Stimulated activated CD8-positive, alpha-beta memory T cell treated with anti-CD3 and anti-CD28 coated beads, Interleukin-4, amount 100 ng/mL, for 1 hour (primary cell): ENCODE results near the gene SYNPR.

Experiments
- DNase-seq, 2 donors: peaks; one replicate each; pipeline ENCODE4 v3.0.0-alpha.2; 2020; ENCODE audit warnings: low read depth in 2 of 2, low spot score in 1 of 2

SYNPR gene

DNA sequence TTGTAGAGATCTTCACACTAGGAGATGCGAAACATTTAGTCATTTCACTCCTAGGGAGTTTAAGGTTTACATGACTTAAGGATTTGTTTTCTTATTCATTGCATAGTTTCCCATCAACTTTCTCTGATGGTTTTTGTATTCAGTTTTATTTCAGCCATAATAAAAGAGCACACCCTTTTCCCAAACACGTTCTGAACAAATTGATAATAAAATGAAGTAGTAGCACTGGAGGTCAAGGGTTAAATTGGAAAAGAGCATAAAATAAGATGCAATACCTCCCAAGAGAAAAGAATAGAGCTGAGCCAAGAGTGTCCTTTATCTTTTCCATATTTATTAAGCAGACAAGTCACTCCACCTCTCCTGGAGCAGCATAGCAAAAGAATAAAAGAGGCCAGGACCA lies 104.9 kb downstream of the SYNPR start:
- no peak for DNase-seq

DNA sequence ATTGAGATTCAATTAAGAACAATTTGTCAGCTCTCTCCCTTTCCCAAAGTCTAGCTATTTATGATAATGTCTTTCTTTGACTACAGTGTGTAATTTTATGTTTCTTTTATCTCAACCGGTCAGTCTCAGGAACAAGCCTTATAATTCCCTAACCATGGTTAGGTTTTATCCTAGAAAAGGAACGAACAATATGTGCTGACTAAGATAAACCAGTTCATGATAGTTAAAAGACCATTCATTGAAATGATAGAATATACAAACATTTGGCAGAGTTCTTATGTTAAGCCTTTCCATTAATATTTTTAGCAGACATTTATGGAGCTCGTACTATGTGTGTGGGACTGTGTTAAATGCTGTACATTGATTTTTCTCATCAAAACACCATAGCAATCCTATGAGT lies 106.3 kb downstream of the SYNPR start:
- DNase-seq: no peak

DNA sequence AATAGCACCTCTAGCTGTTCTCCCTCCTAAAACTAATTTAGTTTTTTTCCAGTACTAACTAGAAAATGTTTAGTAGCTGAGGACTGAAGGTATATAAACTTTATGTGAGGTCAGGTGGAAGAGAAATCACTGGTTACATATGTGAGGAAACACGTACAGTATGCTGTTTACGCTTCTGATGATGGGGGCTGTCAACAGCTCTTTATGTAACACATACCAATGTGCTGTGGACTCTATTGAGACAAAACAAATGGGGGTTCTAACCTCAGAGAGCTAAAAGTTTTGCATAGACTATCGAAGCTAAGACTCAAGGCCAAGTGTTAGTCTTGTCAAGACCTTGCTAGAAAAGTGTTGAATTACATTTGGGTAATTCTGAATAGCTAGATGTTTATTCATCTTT lies 107.5 kb downstream of the SYNPR start:
- no peak for DNase-seq

DNA sequence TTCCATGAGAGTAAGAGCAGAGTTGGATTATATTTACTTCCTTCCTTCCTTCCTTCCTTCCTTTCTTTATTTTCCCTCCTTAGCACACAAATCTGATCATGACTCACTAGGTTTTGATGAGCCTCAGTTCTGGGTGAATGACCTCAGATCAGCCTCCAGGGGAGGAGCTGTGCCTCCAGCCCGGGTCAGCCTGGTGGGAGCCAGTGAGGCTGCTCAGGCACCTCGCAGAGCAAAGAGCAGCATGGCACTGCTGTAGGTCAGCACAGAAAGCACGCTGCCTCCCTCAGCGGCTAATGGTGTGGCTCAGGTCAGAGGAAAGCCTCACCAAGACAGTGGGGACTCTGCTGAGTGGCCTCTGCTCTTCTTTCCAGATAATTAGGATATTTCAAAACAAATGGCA lies 108.5 kb downstream of the SYNPR start:
- no peak for DNase-seq

DNA sequence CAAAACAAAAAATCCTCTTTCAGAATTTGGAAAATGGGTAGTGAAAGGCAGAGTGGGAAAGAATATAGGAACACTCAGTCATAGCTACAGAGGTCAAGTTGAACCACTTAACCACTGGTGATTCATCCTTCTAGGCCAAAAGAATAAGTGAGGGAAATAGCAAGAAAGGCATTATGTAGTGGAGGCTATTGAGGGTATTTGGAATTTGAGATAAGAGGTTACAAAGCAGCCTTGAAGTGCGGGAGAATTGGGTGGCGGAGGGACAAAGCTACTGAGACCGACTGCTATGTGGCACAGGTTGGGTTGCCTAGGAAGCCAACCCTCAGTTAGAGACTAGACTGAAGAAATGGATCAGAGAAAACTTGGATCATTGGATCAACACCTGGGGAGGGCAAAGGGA lies 109.5 kb downstream of the SYNPR start:
- no peak for DNase-seq

DNA sequence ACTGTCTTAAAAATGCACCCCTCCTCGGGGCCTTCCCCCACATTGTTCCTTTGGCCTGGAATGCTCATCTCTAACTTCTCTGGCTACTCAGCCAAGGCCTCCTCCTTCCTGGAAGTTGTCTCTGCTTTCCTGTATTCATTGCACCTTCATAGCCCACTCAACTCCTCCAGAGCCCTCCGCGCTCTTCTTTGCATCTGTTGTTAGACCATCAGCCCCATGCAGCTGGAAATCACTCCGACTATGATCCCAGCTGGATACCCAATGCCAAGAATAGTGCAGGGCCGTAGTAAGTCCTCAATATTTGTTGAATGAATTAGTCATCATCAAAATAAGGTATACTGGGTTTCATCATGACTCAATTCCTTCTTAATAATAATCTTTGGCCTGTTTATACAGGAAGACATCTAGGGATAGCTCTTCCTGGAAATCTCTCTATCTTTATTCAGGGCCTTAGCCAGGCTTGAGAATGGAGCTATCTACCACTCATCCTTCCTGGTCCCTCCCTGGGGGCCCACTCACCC lies 112.7 kb downstream of the SYNPR start:
- DNase-seq: no peak

DNA sequence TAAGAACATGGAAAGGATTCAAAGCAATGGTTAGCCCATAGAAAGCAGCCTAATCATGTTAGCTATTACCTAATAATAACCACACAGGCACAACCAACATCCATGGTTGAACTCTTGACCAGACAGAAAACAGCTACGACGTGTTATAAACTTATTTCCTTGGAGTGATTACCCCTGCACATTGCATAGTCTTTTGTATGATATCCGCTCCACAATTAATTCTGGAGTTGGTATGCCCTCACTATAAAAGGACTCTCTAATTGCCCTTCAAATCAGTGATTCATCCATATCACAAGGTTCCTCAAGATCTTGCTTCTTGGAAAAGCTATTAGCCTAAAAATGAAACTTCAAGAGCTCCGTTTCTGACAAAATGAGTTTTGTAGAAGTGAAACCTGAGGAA lies 117.9 kb downstream of the SYNPR start:
- DNase-seq: no peak

DNA sequence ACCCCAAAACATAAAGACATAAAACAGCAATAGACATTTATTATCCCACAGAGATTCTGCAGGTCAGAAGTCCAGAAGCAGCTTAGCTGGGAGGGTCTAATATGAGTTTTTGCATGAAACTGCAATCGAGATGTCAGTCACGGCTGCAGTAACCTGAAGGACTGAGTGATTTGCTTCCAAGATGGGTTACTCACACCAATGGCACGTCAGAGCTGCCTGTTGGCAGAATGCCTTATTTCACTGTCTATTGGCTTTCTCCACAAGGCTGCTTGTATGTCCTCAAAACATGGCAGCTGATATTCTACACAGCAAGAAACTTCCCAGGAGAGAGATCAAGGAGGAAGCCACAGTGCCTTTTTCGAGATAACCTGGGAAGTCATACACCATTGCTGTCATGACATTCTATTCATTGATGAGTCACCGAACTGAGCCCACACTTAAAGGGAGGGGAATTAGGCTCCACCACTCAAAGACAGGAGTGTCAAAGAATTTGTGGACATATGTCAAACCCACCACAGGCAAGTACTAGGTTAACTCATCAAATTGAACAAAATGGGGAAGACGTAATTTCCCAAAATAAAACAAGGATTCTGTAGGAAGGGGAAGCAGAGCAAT lies 122.2 kb downstream of the SYNPR start:
- DNase-seq: no peak

DNA sequence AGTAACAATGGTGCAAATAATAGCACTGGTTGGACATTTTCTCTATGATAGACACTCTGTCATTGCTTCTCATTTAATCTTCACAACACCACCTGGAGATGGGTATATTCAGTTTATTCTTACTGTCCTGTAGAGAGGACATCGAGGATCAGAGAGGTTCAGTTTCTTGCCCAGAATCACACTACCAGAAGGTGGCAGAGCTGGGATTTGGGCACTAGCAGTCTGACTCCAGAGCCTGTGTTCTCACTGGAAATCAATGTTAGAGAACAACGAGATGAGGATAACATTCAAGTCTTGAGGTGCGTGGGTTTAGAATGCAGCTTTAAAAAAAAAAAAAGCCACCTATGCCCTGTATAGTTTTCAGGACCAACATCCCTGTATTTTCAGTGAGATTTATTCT lies 127.8 kb downstream of the SYNPR start:
- DNase-seq: no peak

DNA sequence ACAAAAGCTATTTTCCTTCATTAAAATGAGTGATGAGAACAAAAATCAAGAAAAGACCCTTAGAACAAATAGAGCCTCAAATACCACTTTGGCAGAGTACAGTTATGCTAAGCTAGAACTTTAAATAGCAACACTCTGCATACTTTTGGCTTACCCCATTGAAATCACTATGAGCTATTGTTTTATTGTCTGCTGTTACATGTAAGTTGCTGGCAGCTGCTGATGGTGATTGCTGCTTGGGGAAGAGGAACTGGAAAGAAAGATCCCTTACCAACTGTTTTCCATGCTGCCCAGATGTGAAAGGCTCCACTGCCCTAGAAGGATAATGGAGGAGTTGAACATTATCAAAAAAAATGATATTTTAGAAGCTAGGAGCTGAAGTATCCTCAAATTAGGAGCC lies 135.4 kb downstream of the SYNPR start:
- DNase-seq: no peak

DNA sequence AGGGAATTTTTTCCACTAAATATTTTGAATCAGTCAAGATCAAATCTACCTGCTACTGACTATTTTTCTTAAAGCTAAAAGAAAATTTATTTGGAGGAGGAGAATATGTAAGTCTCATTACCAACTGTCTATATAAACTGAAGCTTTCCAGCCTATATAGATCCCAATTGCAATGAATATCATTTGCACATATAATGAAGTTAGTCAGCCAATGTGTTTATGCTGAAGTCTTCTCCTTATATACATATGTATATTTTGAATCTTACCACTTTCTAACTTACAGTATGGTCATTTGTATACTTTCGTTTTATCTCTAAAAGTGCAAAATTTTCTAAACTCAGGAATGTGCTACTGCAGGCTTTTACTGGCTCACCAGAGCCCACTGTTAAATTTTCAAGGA lies 136.5 kb downstream of the SYNPR start:
- no peak for DNase-seq

DNA sequence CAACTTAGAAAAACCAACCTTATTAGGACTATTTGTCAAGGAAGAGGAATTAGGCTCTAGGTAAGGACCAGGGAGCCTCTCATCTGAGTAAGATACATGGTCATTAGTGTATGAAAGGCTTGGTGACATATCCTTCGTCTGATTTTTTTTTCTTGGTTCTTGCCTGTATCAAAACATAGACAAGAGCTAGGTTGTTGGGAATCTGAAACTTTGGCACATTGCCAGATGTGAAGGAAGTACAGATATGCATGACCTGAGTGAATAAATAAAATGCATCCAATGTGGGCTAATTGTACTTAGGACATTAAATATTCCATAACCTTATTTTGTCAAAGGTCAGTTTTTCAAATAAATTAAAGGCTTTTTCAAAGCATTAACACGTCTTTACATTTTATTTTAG lies 151.8 kb downstream of the SYNPR start:
- no peak for DNase-seq

DNA sequence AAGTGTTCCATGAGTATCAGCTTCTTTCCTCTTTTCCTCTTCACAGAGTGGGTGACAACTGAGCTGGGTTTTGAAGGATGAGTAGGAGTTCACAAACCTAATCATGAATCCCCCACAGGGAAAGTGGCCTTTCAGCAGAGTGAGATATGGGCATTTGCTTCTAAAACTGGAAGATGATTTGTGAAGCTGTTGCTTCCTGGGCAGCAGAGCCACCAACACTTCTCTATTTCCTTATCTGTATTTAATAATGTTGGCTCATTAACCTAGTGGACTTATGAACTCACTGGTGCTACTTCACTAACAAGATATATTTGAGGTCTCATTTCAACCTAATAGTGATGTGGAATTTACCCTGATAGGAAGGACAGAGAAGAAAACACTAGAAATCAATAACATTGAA lies 152.8 kb downstream of the SYNPR start:
- no peak for DNase-seq

DNA sequence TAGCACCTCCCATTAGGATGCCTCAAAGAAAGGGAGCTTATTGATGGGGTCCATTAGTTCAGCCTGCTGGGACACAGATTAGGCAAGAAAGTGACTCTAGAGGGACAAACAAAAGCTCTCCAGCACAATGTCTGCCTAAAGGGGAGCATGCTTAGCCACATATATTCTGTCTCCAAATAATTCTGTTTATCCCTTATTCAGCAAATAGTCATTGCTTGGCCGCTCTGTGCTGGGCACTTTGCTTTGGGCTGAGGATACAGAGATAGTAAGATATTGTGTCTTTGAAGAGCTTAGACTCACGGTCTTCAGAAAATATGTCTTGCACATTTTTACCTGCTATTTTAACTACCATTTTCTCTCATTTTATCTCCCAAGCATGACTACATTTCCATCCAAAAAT lies 159.8 kb downstream of the SYNPR start:
- no peak for DNase-seq

DNA sequence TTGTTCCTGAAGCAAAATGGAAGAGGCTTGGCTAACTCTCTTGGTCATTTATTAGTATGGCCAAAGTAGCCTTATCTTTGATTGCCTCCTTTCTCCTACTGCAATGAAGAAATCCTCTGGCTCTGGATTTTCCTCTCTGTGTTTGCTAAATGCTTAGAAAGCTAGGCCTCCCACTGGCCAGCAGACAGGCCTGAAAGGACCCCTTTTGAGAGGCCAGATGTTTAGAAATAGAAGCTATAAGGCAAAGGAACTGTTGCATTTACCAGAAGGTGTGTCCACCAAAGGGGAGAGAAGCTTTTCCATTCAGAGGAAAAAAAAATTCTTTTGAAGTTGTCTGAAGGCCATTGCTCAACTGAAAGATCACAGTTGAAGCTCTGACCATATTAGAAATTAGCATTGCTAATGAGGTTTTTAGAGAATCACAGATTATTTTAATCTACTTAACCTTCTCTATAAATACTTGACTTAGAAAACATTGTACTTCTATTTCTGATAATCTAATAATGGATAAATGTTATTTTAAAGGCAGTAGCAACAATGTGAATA lies 160.8 kb downstream of the SYNPR start:
- DNase-seq: no peak

DNA sequence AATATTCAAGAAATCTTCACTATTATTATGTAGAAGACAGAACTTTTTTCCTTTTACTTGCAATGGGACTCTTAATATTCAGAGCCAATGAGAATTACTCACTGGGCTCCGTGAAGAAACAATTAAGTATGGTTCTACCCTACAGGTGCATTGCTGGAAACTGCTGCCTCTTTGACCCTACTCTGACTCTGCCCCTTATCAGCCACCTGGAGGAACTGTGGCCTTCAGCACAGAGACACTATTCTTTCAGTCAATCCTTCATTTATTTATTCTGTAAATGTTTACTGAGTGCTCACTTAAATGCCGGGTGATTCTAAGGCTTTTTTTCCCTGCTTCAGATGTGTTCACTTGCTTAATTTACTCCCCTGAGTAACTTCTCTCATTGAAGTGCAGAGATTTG lies 163.2 kb downstream of the SYNPR start:
- DNase-seq: no peak

DNA sequence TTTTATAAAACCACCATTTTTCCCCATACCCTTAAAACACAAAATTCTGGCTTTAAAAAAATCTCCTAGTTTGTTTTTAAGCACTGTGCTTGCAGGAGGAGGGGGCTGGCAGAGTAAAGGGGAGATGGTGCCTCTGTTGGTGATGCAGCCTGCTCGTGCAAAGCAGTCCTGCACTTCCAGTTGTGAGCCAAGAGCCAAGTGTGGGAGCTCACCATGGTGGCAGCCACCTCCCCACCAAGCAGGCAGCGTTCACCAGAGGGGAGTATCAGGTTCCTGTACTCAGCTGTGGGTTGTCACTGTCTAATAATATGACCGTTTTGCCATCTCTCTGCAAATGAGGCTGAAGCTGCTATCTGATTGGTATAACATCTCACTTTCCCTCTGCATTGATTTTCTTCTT lies 164.8 kb downstream of the SYNPR start:
- DNase-seq: no peak

DNA sequence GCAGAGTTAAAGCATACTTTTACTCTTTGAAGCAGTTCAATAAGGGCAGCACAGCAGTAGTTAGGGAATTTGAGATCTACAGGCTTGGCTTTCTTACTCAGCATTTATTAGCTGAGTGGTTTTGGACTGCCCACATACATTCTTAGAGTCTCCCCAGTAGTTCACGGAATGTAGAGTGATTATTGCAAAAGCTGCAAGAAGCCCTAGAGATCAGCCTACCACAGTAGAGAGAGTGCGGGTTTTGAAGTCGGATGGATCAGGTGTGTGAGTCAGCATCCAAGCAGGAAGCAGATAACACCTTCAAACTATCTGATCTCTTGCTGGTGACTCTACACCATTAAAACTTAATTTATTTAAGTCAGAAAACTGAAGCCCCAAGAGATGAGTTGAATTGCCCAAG lies 171.9 kb downstream of the SYNPR start:
- no peak for DNase-seq

DNA sequence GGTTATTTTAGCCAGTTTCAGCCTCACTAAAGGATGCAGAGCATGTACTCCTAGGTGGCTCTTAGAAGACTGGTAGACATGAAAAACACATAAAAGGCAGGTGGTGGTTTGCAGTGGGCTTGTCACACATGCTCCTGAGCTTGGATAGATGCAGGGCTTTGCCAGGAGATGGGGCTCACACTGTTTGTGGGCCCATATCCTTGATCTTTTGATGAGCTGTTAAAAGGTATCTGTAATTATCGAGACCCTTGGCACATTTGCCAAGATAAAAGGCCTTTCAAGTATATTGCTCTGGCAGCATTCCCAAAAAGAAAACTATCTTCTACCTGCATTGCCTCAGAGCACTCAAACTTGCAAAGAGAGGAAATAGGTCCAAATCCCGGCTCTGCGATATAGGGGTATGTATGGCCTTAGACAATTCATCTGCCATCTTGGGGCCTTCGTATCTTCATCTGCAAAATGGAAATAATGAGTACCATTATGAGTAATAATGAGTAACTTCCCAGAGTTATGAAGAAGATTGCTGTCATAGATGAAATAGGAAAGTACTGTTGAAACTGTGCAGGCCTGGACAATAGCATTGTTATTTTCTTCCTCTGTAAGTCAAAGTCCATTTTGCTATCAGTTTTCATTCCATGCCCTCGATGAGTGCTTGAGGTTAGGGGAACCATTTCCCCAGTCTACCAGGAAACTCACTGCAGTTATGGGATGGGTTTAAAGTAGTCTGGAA lies 172.7 kb downstream of the SYNPR start:
- DNase-seq: no peak

DNA sequence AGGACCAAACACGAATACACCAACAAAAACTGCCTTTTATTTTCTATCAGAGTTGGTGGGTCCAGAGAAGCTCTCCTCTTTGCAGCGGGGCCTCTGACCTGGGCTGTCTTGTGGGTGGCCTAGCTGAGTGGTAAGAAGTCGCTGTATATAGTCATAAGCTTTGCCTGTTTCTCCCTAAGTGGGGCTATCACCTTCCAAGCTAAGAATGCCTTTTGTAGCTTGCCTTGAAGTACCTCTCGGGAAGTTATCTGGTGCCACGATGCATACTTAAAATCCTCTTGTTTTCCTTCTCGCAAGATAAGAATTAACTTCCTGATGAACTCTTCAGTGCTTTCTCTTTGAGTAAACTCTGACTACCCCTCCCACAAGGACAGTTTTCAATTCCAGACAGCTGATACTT lies 178.8 kb downstream of the SYNPR start:
- no peak for DNase-seq

DNA sequence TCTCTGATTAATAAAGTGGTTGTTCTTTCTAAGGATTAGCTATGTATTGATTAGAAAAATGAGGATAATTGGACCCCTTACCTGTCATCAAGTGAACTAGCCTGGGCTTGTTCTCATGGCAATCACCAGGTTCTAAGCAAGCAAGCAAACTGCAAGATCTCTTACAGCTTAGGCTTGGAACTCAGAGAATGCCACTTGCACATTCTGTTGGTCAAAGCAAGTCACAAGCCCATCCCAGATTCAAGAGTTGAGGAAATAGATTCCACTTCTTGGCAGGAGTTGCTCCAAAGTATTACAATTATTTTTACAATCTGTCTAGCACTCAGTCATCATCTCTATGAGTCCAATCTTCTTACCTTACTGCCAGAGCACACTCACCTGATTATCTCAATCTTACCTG lies 180.3 kb downstream of the SYNPR start:
- DNase-seq: no peak

DNA sequence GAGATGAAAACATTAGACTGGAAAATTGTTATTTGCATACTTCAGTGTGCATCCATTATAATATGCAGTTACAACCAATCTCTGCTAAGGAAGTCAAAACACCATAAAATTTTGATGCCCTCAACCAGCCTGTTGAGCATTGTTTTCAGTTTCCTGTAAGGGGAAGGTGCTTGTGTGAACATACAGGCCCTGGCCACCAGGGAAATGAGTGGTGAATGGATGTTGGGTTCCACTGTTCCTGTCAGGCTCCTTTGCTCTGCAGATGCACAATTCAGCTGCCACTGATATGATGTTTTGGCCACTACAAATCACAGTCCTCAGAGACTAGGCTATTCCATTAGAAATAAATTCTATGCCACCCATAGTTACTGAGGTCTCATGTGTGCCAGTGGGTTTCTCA lies 184.6 kb downstream of the SYNPR start:
- DNase-seq: no peak

DNA sequence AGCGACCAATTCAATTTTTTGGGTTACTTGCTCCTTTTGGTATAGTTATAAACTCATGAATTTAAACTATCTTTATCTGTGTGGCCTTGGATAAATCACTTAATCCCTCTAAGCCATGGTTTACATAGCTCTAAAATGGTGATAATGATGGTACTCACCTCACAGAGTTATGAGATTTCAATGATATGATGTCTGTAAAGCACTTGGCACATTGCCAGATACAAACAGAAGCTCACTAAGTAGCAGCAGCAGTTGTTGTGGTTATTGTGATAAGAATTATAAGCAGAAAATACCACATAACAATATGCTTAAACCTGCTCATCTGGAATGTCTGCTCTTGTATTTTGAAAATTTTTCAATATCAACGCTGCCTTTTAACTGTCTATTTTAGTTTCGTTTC lies 189.3 kb downstream of the SYNPR start:
- DNase-seq: no peak
